T-cell (primary cell): ENCODE results near the gene CDH4. TPM values are rescaled to one million over a fixed set of nuclear protein-coding genes. Genes with fewer than 3 reads are reported as not detected.

Experiments
- ATAC-seq, 4 experiments: fragments of 200-7000 bp in 3 of 4; fragments of 150-1000 bp in 1 of 4; cut with Tn5 transposase; replicated peaks in 1 of 4; 1 replicate in 3 of 4; 2 replicates in 1 of 4; pipeline ENCODE4 v1.10.0; 2021; ENCODE audit warnings: moderate library complexity in 3 of 4, mild to moderate bottlenecking in 2 of 4, moderate number of reproducible peaks in 1 of 4
- CTCF ChIA-PET, 2 donors: fragments of 300-600 bp; sonication (Branson Sonifier 250); formaldehyde crosslinking; loops; one replicate each; lab custom pipeline; 2022; ENCODE audit warnings: antibody characterized with exemption in 2 of 2; lab: Charles Lee
- POLR2A ChIA-PET, 2 donors: fragments of 300-600 bp; sonication (Branson Sonifier 250); formaldehyde crosslinking; loops; one replicate each; lab custom pipeline; 2022; ENCODE audit warnings: antibody characterized with exemption in 2 of 2; lab: Charles Lee
- DNase-seq, 35 experiments: peaks; one replicate each; pipeline versions ENCODE4 v3.0.0 to v3.0.0-alpha.2; 2013 to 2023
- H3K27ac ChIP-seq: one replicate; pipeline ENCODE4 v1.5.1; 2013; ENCODE audit warnings: low read length
- H3K27me3 ChIP-seq, 2 experiments: replicated peaks in 1 of 2; 1 replicate in 1 of 2; 2 replicates in 1 of 2; pipeline versions ENCODE4 v1.6.1 to v1.7.0; 2013; ENCODE audit warnings: low read length in 1 of 2, mixed read lengths in 1 of 2; ENCODE audit not compliant: control insufficient read depth in 2 of 2, insufficient read depth in 2 of 2; ENCODE audit errors: extremely low read depth in 1 of 2
- H3K36me3 ChIP-seq, 2 donors: 1 replicate in 1 of 2; 2 replicates in 1 of 2; pipeline versions ENCODE4 v1.6.1 to v1.7.0; 2013; ENCODE audit warnings: low read length in 1 of 2; ENCODE audit not compliant: control insufficient read depth in 2 of 2, insufficient read depth in 1 of 2; ENCODE audit errors: extremely low read depth in 1 of 2
- H3K4me1 ChIP-seq, 2 experiments: 1 replicate in 1 of 2; 2 replicates in 1 of 2; pipeline versions ENCODE4 v1.6.1 to v1.7.0; 2013; ENCODE audit warnings: low read length in 2 of 2, mixed read lengths in 1 of 2; ENCODE audit not compliant: insufficient read depth in 2 of 2, control insufficient read depth in 1 of 2; ENCODE audit errors: extremely low read depth in 1 of 2
- H3K4me3 ChIP-seq, 2 donors: 1 replicate in 1 of 2; 2 replicates in 1 of 2; pipeline versions ENCODE4 v1.5.1 to v1.7.0; 2013; ENCODE audit warnings: mild to moderate bottlenecking in 2 of 2, low read length in 1 of 2, moderate library complexity in 1 of 2; ENCODE audit not compliant: control insufficient read depth in 1 of 2; ENCODE audit errors: extremely low read depth in 1 of 2
- H3K9me3 ChIP-seq: 2 replicates; pipeline ENCODE4 v1.7.0; 2013
- H3K27ac Mint-ChIP-seq, 2 donors: one replicate each; pipeline ENCODE4 v1.8.0; 2020 to 2021; ENCODE audit warnings: mild to moderate bottlenecking in 2 of 2, mixed read lengths in 2 of 2
- H3K27me3 Mint-ChIP-seq, 2 donors: one replicate each; pipeline ENCODE4 v1.8.0; 2021 to 2022; ENCODE audit warnings: mixed read lengths in 2 of 2
- H3K36me3 Mint-ChIP-seq: one replicate; pipeline ENCODE4 v1.8.0; 2021; ENCODE audit warnings: mixed read lengths
- H3K4me1 Mint-ChIP-seq, 3 donors: one replicate each; pipeline ENCODE4 v1.8.0; 2020 to 2022; ENCODE audit warnings: mixed read lengths in 3 of 3, mild to moderate bottlenecking in 1 of 3
- H3K4me3 Mint-ChIP-seq, 3 donors: one replicate each; pipeline ENCODE4 v1.8.0; 2020 to 2022; ENCODE audit warnings: mild to moderate bottlenecking in 3 of 3, mixed read lengths in 3 of 3, moderate library complexity in 3 of 3
- H3K9me3 Mint-ChIP-seq, 3 donors: one replicate each; pipeline ENCODE4 v1.8.0; 2020 to 2022; ENCODE audit warnings: mixed read lengths in 3 of 3
- WGBS: methylation state at CpG from one replicate; pipeline ENCODE4 v1.1.5; 2013; ENCODE audit warnings: missing lambda C conversion rate; ENCODE audit not compliant: insufficient coverage; 5-methylcytosine and 5-hydroxymethylcytosine counted together
- total RNA-seq, 35 experiments: library from RNA in 6 of 35; stranded (reverse) in 6 of 35; fragments of 120-200 nt in 1 of 35; gene quantifications; one replicate each; pipeline versions ENCODE4 v1.2.1 to v1.2.4 and lab custom pipeline; 2013 to 2026

CDH4 gene
- total RNA-seq, 5 donors from 2014 or later (not counting 1 experiment from before 2014, with no cell fraction given): 0.06 to 0.64 (median 0.14) TPM

DNA sequence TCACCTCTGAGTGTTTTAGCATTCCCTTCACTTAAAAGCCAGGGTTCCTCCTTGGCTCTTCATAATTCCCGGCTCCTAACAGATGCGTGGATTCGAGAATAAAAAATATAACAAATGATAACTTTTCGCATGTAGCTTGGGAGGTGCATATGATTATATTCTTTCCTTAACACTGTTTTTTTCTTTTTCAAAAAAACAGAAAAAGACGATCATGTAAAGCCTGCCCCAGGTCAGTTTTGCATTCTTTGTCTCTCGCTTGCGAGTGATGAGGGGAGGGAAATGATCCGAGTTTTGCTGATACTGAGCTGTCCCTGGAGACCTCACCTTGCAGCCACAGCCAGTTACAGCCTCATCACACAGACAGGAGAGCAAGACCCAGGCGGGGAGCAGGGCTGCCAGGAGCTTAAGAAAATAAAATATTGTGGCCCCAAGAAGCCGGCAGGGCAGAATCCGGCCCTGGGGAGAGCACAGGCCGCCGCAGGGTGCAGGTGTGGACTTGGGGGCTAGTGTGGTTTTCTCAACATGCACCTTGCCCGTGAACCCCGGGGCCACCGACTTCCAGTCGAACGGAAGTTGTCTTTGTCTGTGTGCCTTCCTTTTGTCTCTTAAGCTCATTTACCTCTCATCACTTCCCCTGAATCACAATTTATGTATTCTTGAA is 511.8 kb downstream of the CDH4 start:
- H3K4me3 ChIP-seq: no peak overlapping the region
- peaks cover 0 to 19% of the 10 kb centered on the region in 2 experiments for H3K27me3 ChIP-seq
- no peaks in the 10 kb centered on the region for H3K9me3 ChIP-seq
- H3K4me3 Mint-ChIP-seq: no peak overlapping the region
- no peak overlapping the region for H3K27ac Mint-ChIP-seq
- H3K4me1 Mint-ChIP-seq: no peaks in the 10 kb centered on the region
- no peaks in the 10 kb centered on the region for H3K4me1 ChIP-seq
- WGBS: no CpG with 5 or more reads among the region's 18 CpGs
- no peaks in the 10 kb centered on the region for H3K36me3 ChIP-seq
- no peaks in the 10 kb centered on the region for H3K9me3 Mint-ChIP-seq
- POLR2A ChIA-PET: no interaction called here
- no peak for ATAC-seq
- CTCF ChIA-PET: no interaction called here
- H3K36me3 Mint-ChIP-seq: no peaks in the 10 kb centered on the region
- no peak for DNase-seq
- no peak overlapping the region for H3K27ac ChIP-seq
- peaks cover 0 to 7% of the 10 kb centered on the region in 2 donors for H3K27me3 Mint-ChIP-seq

GRCh38 chr20:61764471-61765025 is 512.5 kb downstream of the CDH4 start:
- POLR2A ChIA-PET: no interaction called here
- Mint-ChIP-seq H3K4me1 (no peaks in the 10 kb centered on the region), H3K4me3 (no peak overlapping the region)

GRCh38 chr20:61765081-61765870 is 513.2 kb downstream of the CDH4 start:
- no peak overlapping the region for H3K27ac Mint-ChIP-seq
- H3K4me3 Mint-ChIP-seq: no peak overlapping the region
- no peaks in the 10 kb centered on the region for H3K4me1 Mint-ChIP-seq
- CTCF ChIA-PET: no interaction called here
- H3K36me3 Mint-ChIP-seq: no peaks in the 10 kb centered on the region
- Histone ChIP-seq H3K27me3 (peaks cover 0 to 20% of the 10 kb centered on the region in 2 experiments), H3K27ac (no peak overlapping the region), H3K4me1 (no peaks in the 10 kb centered on the region), H3K36me3 (no peaks in the 10 kb centered on the region), H3K4me3 (no peak overlapping the region), H3K9me3 (no peaks in the 10 kb centered on the region)
- POLR2A ChIA-PET: no interaction called here
- 88% methylated on average over 11 of the region's 16 CpGs for WGBS
- H3K27me3 Mint-ChIP-seq: peaks cover 0 to 7% of the 10 kb centered on the region in 2 donors
- ATAC-seq (no peak), DNase-seq (no peak)
- no peaks in the 10 kb centered on the region for H3K9me3 Mint-ChIP-seq

More at GRCh38 chr20:61764471-61765025, 512.5 kb downstream of the CDH4 start:
- H3K36me3 ChIP-seq: no peaks in the 10 kb centered on the region
- WGBS: 71% methylated on average over 16 of the region's 17 CpGs
- H3K27me3 Mint-ChIP-seq: peaks cover 0 to 7% of the 10 kb centered on the region in 2 donors
- H3K4me1 ChIP-seq: no peaks in the 10 kb centered on the region
- no peak overlapping the region for H3K27ac ChIP-seq
- CTCF ChIA-PET: no interaction called here
- ATAC-seq: no peak
- H3K4me3 ChIP-seq: no peak overlapping the region
- no peaks in the 10 kb centered on the region for H3K9me3 Mint-ChIP-seq
- H3K27ac Mint-ChIP-seq: no peak overlapping the region
- H3K9me3 ChIP-seq: no peaks in the 10 kb centered on the region
- DNase-seq: no peak
- peaks cover 0 to 20% of the 10 kb centered on the region in 2 experiments for H3K27me3 ChIP-seq
- no peaks in the 10 kb centered on the region for H3K36me3 Mint-ChIP-seq

DNA sequence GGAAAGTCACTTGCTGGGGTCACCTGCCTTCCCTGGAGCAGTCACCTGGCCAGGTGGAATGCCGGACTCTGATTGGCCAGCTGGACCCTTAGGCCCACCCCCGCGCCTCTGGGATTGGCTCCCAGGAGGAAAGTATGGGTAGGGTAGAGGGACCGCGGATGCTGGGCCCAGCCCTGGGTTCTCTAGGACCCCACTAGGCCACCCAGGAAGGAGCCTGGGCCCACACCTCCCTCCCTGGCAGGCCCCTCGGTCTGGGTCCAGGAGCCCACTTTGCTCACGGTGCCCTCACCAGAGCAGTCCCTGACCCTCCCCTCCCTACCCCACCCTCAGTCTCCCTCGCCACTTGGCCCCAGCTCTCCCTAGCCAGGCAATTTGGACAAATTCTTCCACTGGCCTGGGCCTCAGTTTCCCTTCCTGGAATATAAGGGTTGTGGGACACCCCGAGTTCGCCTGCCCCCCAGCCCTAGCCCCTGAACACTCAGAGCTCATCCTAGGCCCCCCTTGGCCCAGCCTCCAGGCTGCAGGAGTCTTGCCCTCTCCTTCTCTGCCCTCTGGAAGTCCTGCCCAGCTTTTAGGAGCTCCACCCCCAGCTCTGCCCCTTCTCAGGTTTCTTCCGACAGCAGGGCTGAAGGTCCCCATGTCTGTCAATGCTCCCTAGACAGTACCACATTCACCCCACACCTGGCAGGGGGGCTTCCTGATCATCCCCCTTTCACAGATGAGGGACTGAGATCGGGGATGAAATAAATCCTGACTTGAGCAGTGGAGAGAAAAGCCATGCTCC is 514.0 kb downstream of the CDH4 start:
- Histone ChIP-seq H3K27ac (no peak overlapping the region), H3K4me1 (no peaks in the 10 kb centered on the region), H3K27me3 (peaks cover 0 to 17% of the 10 kb centered on the region in 2 experiments), H3K4me3 (no peak overlapping the region), H3K9me3 (no peaks in the 10 kb centered on the region), H3K36me3 (no peaks in the 10 kb centered on the region)
- Mint-ChIP-seq H3K27ac (no peak overlapping the region), H3K27me3 (peaks cover 0 to 7% of the 10 kb centered on the region in 2 donors), H3K4me3 (no peak overlapping the region), H3K4me1 (no peaks in the 10 kb centered on the region), H3K36me3 (no peaks in the 10 kb centered on the region), H3K9me3 (no peaks in the 10 kb centered on the region)
- ATAC-seq (no peak), DNase-seq (no peak)
- CTCF ChIA-PET: interaction anchor here in 1 of 2 donors (0.6 kb wide), 1 partner anchor 49 kb away, joined by 3 read pairs; no protein-coding TSS in a partner anchor
- 73% methylated on average over 4 of the region's 12 CpGs for WGBS
- POLR2A ChIA-PET: no interaction called here

DNA sequence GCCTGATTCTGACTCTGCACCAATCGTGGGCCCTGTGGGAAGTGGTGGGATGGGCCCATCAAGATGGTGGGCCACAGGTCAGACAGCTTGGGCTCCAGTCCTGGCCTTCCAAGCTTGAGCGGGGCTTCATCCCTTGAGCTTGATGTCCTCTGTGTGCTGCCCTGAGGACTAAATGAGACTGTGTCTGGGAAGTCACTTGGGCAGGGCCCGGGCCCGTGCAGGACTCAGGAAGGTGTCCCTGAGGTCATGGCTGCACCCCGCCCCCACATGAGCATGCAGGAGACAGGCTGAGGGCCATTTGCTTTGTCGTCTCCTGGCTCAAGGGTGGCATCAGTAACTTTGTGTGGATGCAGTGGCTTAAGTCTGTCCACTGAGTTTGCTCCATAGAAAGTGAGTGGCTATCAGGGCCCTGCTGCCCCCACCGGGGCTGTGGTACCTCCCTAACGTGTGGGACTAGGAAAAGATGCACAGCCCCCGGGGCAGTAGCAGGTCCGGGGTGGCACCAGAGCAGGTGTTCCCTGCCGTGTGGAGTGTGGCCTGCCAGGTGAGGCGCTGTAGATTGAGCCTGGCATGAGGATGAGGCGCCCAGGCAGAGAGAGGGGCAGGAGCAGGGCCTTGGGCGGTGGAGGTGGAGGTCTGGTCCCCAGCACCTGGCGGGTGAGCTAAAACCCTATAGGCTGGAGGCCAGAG is 515.0 kb downstream of the CDH4 start:
- Mint-ChIP-seq H3K27me3 (peaks cover 0 to 4% of the 10 kb centered on the region in 2 donors), H3K36me3 (no peaks in the 10 kb centered on the region), H3K27ac (no peak overlapping the region), H3K4me1 (no peaks in the 10 kb centered on the region), H3K4me3 (no peak overlapping the region), H3K9me3 (no peaks in the 10 kb centered on the region)
- Histone ChIP-seq H3K27ac (no peak overlapping the region), H3K4me1 (no peaks in the 10 kb centered on the region), H3K27me3 (peaks cover 0 to 17% of the 10 kb centered on the region in 2 experiments), H3K9me3 (no peaks in the 10 kb centered on the region), H3K36me3 (no peaks in the 10 kb centered on the region), H3K4me3 (no peak overlapping the region)
- POLR2A ChIA-PET: no interaction called here
- WGBS: 76% methylated on average over 14 of the region's 15 CpGs
- ATAC-seq (no peak), DNase-seq (no peak)
- CTCF ChIA-PET: interaction anchor here in 1 of 2 donors (0.6 kb wide), 1 partner anchor 50 kb away, joined by 3 read pairs; no protein-coding TSS in a partner anchor
